Mucosa of descending colon (tissue), 3 donors: Measurements from ENCODE around the gene DGUOK. TPM values are rescaled to one million over a fixed set of nuclear protein-coding genes. Genes with fewer than 3 reads are reported as not detected.

Experiments used
- ATAC-seq: fragments of 200-7000 bp; cut with Tn5 transposase; one replicate; pipeline ENCODE4 v1.9.1; 2020; ENCODE audit warnings: mild to moderate bottlenecking, moderate library complexity
- DNase-seq, 3 donors: peaks; one replicate each; pipeline ENCODE4 v3.0.0-alpha.2; 2020
- H3K36me3 ChIP-seq: fragments of 200-600 bp; one replicate; pipeline ENCODE4 v1.8.0; 2021; ENCODE audit warnings: low read depth, mild to moderate bottlenecking
- H3K4me1 ChIP-seq: fragments of 200-600 bp; one replicate; pipeline ENCODE4 v1.8.0; 2021; ENCODE audit warnings: low read depth, mild to moderate bottlenecking
- H3K4me3 ChIP-seq: fragments of 200-600 bp; one replicate; pipeline ENCODE4 v1.8.0; 2021; ENCODE audit warnings: mild to moderate bottlenecking
- H3K9me3 ChIP-seq: fragments of 200-600 bp; one replicate; pipeline ENCODE4 v1.8.0; 2021; ENCODE audit warnings: mild to moderate bottlenecking
- intact Hi-C, 2 donors: fragments of 100-400 bp; cut with DNase I in 1 of 2; cut with micrococcal nuclease in 1 of 2; formaldehyde crosslinking; loops; one replicate each; pipeline versions ENCODE4 v1.11.0 to v1.11.1; 2022; cut with DNase I, micrococcal nuclease
- total RNA-seq, 3 donors: library from RNA; stranded (reverse); fragmentation: NEBNext Ultra II Directional in 2 of 3; extraction: Animal tissue kit (Norgen Biotek cat#: 25700) in 2 of 3; gene quantifications; one replicate each; pipeline versions ENCODE4 v1.2.1 to v1.2.4, GENCODE V29; 2021 to 2023
- TF ChIP-seq, protein P1 (sequence below): fragments of 200-600 bp; IDR thresholded peaks from one replicate; pipeline ENCODE4 v1.8.0; 2022; ENCODE audit warnings: antibody characterized with exemption, mild to moderate bottlenecking
- donor health status: DM: no; HTN: no; CAD: no; lungs with moderate emphysema.
- donor health status: DM: no; HTN: no; CAD: no.
- donor health status: DM: no; HTN: yes; CAD: no.

DGUOK gene
- total RNA-seq, 3 donors from 2014 or later, result 36.5 to 61.3 (median 57.8) TPM

DNA sequence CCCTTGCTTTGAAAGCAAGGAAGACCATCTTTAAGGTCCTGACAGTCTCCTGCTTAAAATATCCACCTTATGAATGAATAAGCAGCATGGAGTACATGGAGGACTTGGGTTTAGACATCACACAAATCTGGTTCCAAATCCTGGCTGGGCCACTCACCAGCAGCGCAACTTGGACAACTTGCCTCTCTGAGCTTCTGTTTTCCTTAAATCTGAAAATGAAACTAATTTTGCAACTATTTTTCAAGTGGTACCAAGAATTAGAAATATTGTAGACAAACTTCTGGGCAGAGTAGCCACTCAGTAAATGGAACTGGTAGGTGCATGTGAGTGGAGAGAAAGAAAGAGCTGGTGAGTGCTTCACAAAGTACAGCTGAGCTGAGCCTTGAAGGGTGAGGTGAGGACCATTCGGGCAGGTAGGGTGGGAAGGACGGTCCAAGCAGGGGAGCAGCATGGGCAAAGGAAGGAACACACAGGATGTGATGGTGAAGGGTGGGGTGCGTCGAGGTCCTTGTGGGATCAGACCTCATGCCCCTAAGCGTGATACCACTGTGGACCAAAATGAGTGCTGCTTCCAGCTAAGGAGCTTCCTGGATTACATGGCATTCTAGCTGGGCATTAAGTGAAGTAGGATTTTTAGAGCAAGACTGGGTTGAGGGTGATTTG is 43.6 kb downstream of the DGUOK start:
- no peak for ATAC-seq
- no peak for DNase-seq
- Histone ChIP-seq H3K36me3 (no peaks in the 10 kb centered on the region), H3K4me1 (peaks cover 20% of the 10 kb centered on the region), H3K9me3 (no peaks in the 10 kb centered on the region), H3K4me3 (no peak overlapping the region)
- TF ChIP-seq, protein P1, sequence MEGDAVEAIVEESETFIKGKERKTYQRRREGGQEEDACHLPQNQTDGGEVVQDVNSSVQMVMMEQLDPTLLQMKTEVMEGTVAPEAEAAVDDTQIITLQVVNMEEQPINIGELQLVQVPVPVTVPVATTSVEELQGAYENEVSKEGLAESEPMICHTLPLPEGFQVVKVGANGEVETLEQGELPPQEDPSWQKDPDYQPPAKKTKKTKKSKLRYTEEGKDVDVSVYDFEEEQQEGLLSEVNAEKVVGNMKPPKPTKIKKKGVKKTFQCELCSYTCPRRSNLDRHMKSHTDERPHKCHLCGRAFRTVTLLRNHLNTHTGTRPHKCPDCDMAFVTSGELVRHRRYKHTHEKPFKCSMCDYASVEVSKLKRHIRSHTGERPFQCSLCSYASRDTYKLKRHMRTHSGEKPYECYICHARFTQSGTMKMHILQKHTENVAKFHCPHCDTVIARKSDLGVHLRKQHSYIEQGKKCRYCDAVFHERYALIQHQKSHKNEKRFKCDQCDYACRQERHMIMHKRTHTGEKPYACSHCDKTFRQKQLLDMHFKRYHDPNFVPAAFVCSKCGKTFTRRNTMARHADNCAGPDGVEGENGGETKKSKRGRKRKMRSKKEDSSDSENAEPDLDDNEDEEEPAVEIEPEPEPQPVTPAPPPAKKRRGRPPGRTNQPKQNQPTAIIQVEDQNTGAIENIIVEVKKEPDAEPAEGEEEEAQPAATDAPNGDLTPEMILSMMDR, result no peak
- intact Hi-C loops, result no loop called here

DNA sequence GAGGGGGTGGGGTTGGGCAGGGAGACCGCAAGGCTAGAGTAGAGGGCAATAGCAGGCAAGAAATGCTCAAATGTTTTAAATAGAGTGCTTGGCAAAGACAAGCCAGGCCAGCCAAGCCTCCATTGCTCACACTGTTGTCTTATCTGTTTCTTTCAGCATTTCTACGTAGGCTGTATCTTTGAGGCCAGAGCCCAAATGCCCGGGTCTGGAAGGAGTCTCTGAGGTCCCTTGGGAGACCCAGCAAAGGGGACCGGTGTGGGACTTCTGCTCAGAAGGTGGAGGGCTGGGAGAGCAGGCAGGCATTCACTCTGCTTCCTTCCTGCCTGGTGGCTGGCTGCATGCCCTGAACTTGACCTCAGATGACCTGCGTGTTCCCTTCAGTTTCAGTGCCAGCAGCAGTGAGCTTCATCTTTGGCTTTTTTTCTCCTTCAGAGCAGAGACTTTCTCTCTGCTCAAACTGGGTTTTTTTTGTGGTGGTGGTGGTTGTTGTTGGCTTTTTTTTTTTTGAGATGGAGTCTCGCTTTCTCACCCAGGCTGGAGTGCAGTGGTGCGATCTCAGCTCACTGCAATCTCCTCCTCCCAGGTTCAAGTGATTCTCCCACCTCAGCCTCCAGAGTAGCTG is 44.3 kb downstream of the DGUOK start:
- TF ChIP-seq, protein P1, result no peak
- DNase-seq (peak; percentile 83 to 89 (median 84)), ATAC-seq (peak; percentile 93)
- Histone ChIP-seq H3K4me3 (no peak overlapping the region), H3K36me3 (no peaks in the 10 kb centered on the region), H3K4me1 (peaks cover 20% of the 10 kb centered on the region), H3K9me3 (no peaks in the 10 kb centered on the region)
- intact Hi-C loops, result no loop called here

DNA sequence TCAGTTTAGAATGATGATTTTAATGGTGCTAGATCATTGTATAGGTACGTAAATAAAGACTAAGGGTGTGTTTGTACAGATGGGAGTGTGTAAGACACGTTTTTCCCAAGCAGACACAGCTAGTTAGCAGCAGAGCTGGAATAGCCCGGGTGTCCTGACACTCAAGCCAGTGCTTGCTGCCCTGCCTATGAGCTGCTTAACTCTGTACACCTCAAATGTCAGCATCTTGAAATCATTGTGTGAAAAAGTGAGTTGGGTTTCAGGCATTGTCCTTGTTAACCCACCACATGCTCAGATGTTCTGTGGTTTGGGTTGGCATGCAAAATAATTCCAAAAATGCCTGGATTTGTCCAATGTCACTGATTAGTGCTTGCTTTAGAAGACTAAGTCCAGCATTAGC is 45.0 kb downstream of the DGUOK start:
- Histone ChIP-seq H3K4me1 (peaks cover 20% of the 10 kb centered on the region), H3K9me3 (no peaks in the 10 kb centered on the region), H3K4me3 (no peak overlapping the region), H3K36me3 (no peaks in the 10 kb centered on the region)
- intact Hi-C loops, result no loop called here
- TF ChIP-seq, protein P1, result no peak
- DNase-seq (no peak), ATAC-seq (peak; percentile 37)

DNA sequence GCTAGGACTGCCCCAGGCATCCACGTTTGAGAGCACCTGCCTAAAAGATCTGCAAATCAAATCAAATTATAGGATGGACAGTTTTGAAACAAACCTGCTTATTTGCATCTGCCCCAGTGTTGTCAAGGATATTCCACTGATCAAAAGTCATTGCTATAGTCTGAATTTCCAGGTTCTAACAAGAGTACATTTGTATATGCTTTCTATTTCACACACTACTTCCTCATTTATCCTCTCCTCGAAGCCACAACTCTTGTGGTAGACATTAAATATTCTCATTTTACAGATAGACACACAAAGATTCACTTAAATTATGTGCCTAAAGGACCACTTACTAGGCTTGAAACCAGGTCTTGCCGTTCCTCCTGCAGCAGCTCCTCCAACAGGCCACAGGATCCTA is 46.2 kb downstream of the DGUOK start:
- TF ChIP-seq, protein P1, result no peak
- DNase-seq, result no peak

DNA sequence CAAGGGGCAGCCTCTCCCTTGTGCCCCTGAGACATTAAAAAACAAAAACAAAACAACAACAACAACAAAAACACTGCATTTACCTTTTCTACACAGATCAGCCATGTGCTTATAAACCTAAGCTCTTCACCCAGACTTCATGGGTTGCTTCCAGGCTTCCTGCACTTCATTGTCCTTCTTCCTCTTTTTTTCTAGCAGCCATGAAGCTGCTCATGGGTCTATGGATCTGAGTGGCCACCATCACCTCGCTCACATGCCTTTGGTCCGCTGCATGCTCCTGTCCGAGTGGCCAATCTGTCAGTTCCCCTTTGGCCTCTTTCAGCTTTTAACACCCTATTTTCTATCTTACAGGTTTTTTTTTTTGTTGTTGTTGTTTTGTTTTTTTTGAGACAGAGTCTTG is 49.1 kb downstream of the DGUOK start:
- H3K36me3 ChIP-seq, result no peaks in the 10 kb centered on the region
- TF ChIP-seq, protein P1, result no peak
- no peaks in the 10 kb centered on the region for H3K9me3 ChIP-seq
- H3K4me1 ChIP-seq, result peaks cover 28% of the 10 kb centered on the region
- ATAC-seq, result no peak
- intact Hi-C loops, result no loop called here
- DNase-seq, result no peak
- no peak overlapping the region for H3K4me3 ChIP-seq

More for the DNA sequence above, 46.2 kb downstream of the DGUOK start:
- H3K36me3 ChIP-seq, result no peaks in the 10 kb centered on the region
- H3K9me3 ChIP-seq, result no peaks in the 10 kb centered on the region
- peaks cover 20% of the 10 kb centered on the region for H3K4me1 ChIP-seq
- intact Hi-C loops, result no loop called here
- H3K4me3 ChIP-seq, result no peak overlapping the region
- ATAC-seq, result peak; percentile 14
